ENCODE measurements around the gene SPSB4.

Gene SPSB4

GRCh38 chr3:141055536-141056445 is 4.6 kb downstream of the SPSB4 start:
- DNase-seq: no peak

DNA sequence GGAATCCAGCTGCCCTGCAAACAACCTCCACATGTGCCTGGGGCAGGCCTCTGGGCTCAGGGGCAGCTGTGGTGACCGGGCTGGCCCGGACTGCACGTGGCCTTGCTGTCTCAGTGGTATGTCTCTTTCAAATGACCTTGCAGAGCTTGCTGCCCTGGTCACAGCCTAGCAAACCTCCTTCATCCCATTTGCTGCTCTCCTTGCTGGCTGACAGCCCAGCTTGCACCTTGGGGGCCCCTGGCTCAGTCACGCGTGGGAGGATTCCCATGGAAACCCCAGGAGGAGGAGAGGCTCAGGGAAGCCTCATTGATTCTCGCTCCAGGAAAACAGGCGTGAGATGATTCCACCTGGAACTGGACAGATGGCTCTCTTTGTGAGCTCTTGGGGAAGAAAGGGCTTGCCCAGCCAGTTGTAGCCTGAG is 5.6 kb downstream of the SPSB4 start:
- DNase-seq: no peak

DNA sequence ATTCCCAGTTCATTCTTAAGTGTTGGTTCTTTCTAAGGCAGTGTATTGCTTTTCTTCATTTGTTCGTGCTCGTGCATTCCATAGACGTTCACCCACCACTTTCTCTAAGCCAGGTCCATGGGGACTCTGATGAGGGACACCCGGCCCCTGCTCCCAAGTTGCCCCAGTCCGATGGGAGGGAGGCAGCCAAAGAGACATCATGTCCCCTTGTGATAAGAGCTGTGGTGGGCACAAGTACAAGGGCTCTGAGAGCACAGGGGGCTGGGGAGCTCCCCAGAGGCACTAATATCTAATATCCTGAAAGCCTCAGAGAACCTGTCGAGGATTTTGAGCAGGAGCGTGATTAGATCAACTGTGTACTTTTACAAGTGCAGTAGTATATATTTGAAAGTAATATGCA is 6.3 kb downstream of the SPSB4 start:
- no peak for DNase-seq

- DNase-seq: no peak
Observed at GRCh38 chr3:141057946-141058800, 7.0 kb downstream of the SPSB4 start.

- DNase-seq: no peak
Observed at GRCh38 chr3:141058996-141059395, 7.8 kb downstream of the SPSB4 start.

GRCh38 chr3:141059816-141060215 is 8.7 kb downstream of the SPSB4 start:
- no peak for DNase-seq

GRCh38 chr3:141060327-141060726 is 9.2 kb downstream of the SPSB4 start:
- DNase-seq: no peak

GRCh38 chr3:141063831-141064230 is 12.7 kb downstream of the SPSB4 start:
- no peak for DNase-seq

- no peak for DNase-seq
Observed at GRCh38 chr3:141064255-141064926, 13.2 kb downstream of the SPSB4 start.

DNA sequence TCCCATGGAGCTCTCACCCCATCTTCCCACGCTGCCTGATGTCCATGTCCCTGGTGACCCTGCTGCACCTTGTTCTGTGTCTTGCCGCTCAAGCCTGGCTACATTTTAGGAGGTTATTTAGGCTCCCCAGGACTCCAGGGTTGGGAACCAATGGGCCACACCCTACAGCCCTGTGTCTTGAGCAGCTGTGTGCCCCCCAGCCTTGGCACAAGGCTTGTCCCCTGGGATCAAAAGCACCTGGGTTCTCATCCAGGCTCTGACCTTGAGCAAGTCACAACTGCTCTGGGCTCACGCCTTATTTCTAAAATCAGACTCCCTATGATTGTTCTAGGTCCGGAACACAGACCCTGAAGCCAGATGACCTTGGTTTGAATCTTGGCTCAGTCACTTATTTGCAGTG is 14.1 kb downstream of the SPSB4 start:
- DNase-seq: no peak

GRCh38 chr3:141065841-141066805 is 15.0 kb downstream of the SPSB4 start:
- DNase-seq: no peak

GRCh38 chr3:141067206-141067974 is 16.2 kb downstream of the SPSB4 start:
- no peak for DNase-seq

DNA sequence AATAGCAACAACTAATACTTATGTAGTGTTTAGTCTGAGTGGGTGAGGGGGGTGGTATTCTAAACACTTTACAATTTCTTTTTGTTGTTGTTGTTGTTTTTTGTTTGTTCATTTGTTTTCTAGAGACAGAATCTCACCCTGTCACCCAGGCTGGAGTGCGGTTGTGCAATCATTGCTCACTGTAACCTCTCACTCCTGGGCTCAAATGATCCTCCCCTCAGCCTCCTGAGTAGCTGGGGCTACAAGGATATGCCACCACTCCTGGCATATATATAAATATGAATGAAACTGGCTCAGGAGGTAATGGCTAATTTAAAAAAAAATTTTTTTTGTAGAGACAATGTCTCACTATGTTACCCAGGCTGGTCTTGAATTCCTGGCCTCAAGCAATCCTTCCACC is 19.1 kb downstream of the SPSB4 start:
- no peak for DNase-seq

DNA sequence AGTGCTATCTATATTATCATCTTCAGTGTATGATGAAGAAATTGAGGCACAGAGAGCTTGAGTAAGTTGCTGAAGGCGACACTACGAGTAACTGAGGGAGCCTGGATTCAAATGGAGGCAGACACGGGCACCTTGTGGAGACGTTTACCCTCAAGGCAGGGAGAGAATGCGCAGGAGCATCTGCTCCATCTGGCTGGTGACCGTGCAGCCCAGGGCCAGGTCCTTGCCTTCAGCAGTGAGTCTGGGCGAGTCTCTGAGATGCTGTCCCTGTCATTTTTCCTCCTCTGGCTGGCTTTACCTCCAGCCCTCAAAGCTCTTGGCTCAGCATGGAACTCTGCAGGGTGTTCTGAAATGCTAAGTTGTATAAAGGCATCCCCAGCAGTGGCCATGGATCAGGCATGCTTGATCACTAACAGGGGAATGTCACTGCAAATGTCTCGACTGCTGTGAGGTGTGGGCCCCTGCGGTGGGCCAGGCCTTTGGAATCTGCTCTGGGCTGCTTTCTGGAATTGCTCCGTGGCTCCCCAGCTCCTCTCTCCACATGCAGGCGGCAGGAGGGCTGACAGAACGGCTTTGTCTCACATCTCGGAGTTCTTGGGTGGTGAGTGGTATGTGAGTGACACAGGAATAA is 19.7 kb downstream of the SPSB4 start:
- no peak for DNase-seq

DNA sequence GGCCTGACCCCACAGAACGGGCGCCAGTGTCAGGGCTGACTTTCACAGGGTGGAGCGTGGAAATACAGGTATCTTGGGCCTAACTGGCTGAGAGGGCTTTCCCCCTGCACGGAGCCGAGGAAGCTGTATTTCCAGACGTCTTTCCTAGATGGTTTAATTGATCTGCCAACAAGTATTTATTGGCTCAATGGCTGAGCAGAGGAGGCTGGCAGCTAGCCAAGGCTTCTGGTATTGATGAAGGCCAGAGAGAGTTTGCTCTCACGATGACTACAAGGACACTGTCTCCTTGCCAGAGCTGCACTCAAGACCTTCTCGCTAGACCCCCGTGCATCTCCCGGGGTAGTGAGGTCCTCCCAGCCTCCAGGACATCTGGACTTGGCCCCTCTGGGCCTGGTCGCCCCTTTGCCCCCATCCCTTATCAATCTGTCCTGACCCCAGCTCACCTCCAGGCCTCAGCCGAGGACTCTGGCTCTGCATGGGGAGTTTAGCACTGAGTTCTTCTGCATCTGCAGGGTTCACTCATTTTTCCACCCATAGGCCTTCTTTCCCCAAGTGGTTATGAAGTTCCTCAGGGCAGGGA is 20.6 kb downstream of the SPSB4 start:
- DNase-seq: no peak

DNA sequence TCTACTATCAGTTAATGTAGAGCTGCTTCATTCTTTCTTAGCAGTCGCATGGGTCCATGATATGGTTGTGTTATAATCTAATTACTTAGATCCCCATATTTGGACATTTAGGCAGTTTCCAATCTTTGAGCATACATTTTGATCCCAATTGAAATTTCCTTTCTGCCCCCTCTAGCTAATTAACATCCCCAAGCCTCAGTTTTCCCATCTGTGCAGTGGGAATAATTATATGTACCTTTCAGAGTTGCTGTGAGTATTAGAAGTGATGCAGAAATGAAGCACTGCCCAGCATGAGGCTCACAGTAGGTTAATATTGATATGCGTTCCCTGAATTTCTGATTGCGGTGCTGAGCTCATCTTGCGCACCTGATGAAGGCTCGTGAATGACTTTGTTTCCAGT is 21.8 kb downstream of the SPSB4 start:
- DNase-seq: no peak

DNA sequence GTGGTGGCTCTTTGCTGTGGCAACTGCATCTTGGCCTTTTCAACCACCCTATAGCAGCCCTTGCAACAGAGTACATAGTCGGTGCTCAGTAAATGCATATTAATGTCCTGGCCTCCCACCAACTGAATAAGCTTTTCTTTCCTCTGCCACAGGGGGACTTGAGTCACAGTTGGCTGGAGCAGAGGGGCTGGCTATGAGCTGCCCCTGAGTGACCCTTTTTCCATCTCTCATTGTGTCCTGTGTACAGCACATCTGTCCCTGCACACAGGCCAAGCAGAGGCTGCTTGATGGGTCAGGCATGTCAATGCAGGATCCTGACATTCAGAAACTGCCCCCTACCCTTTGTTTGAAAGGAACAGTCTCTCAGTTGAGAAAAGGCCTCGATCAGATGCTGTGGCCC is 22.4 kb downstream of the SPSB4 start:
- DNase-seq: no peak

- DNase-seq: no peak
Observed at GRCh38 chr3:141074529-141074928, 23.4 kb downstream of the SPSB4 start.

DNA sequence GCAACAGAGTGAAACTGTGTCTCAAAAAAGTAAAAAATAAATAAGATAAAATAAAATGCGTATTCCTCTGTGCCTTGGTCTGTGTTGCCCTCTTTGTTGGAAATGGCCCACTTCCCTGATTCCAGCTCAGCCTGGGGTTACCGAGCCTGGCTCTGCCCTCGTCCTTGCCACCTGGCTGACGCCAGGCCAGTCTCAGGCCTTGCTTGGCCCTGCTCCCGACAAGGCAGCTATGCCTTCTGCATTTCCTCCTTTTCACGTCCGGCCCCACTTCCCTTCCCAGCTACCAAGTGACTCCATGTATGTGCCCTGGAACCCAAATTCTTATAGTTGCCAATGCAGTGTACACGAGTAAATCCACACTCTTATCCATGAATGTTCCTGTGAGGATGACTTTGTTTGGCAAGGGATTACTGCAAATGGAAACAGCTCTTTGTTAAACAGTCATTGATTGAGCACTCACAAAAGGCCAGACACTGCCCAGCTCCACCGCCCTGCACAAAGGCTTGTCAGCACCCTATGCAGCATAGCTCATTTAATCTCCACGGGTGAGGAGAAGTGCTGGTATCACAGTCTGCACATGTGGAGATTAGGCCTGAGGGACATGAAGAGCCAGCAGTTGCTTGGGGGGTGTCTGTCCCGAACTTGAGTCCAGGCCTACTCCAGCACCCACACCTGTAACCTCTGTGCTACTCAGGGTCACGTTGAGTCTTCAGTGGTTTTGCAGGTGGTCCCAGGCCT is 25.1 kb downstream of the SPSB4 start:
- no peak for DNase-seq
